Fibroblast of skin of left quadriceps (primary cell): Measurements from ENCODE around the gene DENND4A.
"Not testable (repeated sequence)": the region's sequence is repeated elsewhere in the genome, so short reads cannot be mapped to it uniquely, and the experiment has no call there.

Experiments used
- DNase-seq, 2 experiments: peaks; one replicate each; pipeline ENCODE4 v3.0.0-alpha.2; 2013; ENCODE audit warnings: low read depth in 2 of 2

Gene DENND4A

GRCh38 chr15:65818927-65819562 lies 27.0 kb upstream of the DENND4A start:
- no peak for DNase-seq

- DNase-seq: no peak
Measured at GRCh38 chr15:65816441-65816840, 24.3 kb upstream of the DENND4A start.

GRCh38 chr15:65816008-65816407 lies 23.9 kb upstream of the DENND4A start:
- DNase-seq: not testable (repeated sequence)

- not testable (repeated sequence) for DNase-seq
Measured at GRCh38 chr15:65814271-65814670, 22.2 kb upstream of the DENND4A start.

- no peak for DNase-seq
Measured at GRCh38 chr15:65812916-65813315, 20.8 kb upstream of the DENND4A start.

- no peak for DNase-seq
Measured at GRCh38 chr15:65812467-65812866, 20.4 kb upstream of the DENND4A start.

GRCh38 chr15:65811835-65812234 lies 19.7 kb upstream of the DENND4A start:
- DNase-seq: no peak

GRCh38 chr15:65811011-65811733 lies 19.1 kb upstream of the DENND4A start:
- not testable (repeated sequence) for DNase-seq

GRCh38 chr15:65806397-65806796 lies 14.3 kb upstream of the DENND4A start:
- no peak for DNase-seq

- DNase-seq: no peak
Measured at GRCh38 chr15:65805019-65805745, 13.1 kb upstream of the DENND4A start.

- peak in 1 of 2 experiments; percentile 21 for DNase-seq
Measured at GRCh38 chr15:65804252-65804931, 12.3 kb upstream of the DENND4A start.

- DNase-seq: no peak
Measured at GRCh38 chr15:65801229-65801805, 9.2 kb upstream of the DENND4A start.

GRCh38 chr15:65796610-65797078 lies 4.6 kb upstream of the DENND4A start:
- DNase-seq: peak; percentile 22 to 30

GRCh38 chr15:65795663-65796216 lies 3.6 kb upstream of the DENND4A start:
- DNase-seq: no peak

GRCh38 chr15:65793818-65794104 lies 1.7 kb upstream of the DENND4A start:
- no peak for DNase-seq

GRCh38 chr15:65792988-65793817 lies 1.1 kb upstream of the DENND4A start:
- no peak for DNase-seq

GRCh38 chr15:65791335-65792137 lies 557 bp downstream of the DENND4A start:
- peak in 1 of 2 experiments; percentile 3 for DNase-seq

- no peak for DNase-seq
Measured at GRCh38 chr15:65790694-65791334, 1.3 kb downstream of the DENND4A start.

GRCh38 chr15:65789759-65790425 lies 2.2 kb downstream of the DENND4A start:
- DNase-seq: no peak
